Progenitor cell of endocrine pancreas (in vitro differentiated cells): ENCODE results near the gene KCNT1. TPM values are rescaled to one million over a fixed set of nuclear protein-coding genes. Genes with fewer than 3 reads are reported as not detected.
"Not testable (repeated sequence)": the region's sequence is repeated elsewhere in the genome, so short reads cannot be mapped to it uniquely, and the experiment has no call there.

Experiments
- DNase-seq: peaks from one replicate; pipeline ENCODE4 v3.0.0; 2021; ENCODE audit warnings: low spot score; ENCODE audit not compliant: unreplicated experiment
- H3K27ac Mint-ChIP-seq: 2 replicates; pipeline ENCODE4 v1.8.0; 2021; ENCODE audit warnings: mild to moderate bottlenecking, moderate library complexity, mixed read lengths
- H3K27me3 Mint-ChIP-seq: 2 replicates; pipeline ENCODE4 v1.8.0; 2021; ENCODE audit warnings: mixed read lengths
- H3K36me3 Mint-ChIP-seq: 2 replicates; pipeline ENCODE4 v1.8.0; 2022; ENCODE audit warnings: mixed read lengths; ENCODE audit not compliant: insufficient read depth
- H3K4me1 Mint-ChIP-seq: 2 replicates; pipeline ENCODE4 v1.8.0; 2021; ENCODE audit warnings: low read depth, mixed read lengths
- H3K4me3 Mint-ChIP-seq: 2 replicates; pipeline ENCODE4 v1.8.0; 2021; ENCODE audit warnings: low read depth, mild to moderate bottlenecking, moderate library complexity, mixed read lengths
- H3K9me3 Mint-ChIP-seq: 2 replicates; pipeline ENCODE4 v1.8.0; 2021; ENCODE audit warnings: low read depth, mixed read lengths
- CTCF ChIP-seq: fragments of 200-600 bp; sonication (generic); IDR thresholded peaks from one replicate; pipeline ENCODE4 v1.5.0; 2021; ENCODE audit warnings: antibody characterized with exemption, mild to moderate bottlenecking; ENCODE audit not compliant: unreplicated experiment
- total RNA-seq: library from RNA; stranded (reverse); gene quantifications from 2 replicates; pipeline ENCODE4 v1.2.1, GENCODE V29; 2021

Gene KCNT1
- total RNA-seq, 1 donor from 2014 or later, result not detected

GRCh38 chr9:135669616-135670285, 32.2 kb upstream of the KCNT1 start:
- Mint-ChIP-seq H3K27me3 (peaks cover 13% of the 10 kb centered on the region), H3K27ac (no peak overlapping the region), H3K4me1 (no peaks in the 10 kb centered on the region), H3K36me3 (no peaks in the 10 kb centered on the region), H3K9me3 (peaks cover 6% of the 10 kb centered on the region), H3K4me3 (no peak overlapping the region)
- no peak for TF ChIP-seq CTCF
- no peak for DNase-seq

- Mint-ChIP-seq H3K36me3 (no peaks in the 10 kb centered on the region), H3K4me1 (no peaks in the 10 kb centered on the region), H3K9me3 (peaks cover 6% of the 10 kb centered on the region), H3K27ac (no peak overlapping the region), H3K4me3 (no peak overlapping the region), H3K27me3 (peaks cover 10% of the 10 kb centered on the region)
- TF ChIP-seq CTCF, result no peak
- no peak for DNase-seq
Observed at GRCh38 chr9:135670721-135671590, 31.0 kb upstream of the KCNT1 start.

GRCh38 chr9:135671591-135672041, 30.4 kb upstream of the KCNT1 start:
- no peak overlapping the region for H3K4me3 Mint-ChIP-seq
- peaks cover 6% of the 10 kb centered on the region for H3K9me3 Mint-ChIP-seq
- no peaks in the 10 kb centered on the region for H3K4me1 Mint-ChIP-seq
- H3K27ac Mint-ChIP-seq, result no peak overlapping the region
- H3K36me3 Mint-ChIP-seq, result no peaks in the 10 kb centered on the region
- TF ChIP-seq CTCF, result no peak
- peaks cover 6% of the 10 kb centered on the region for H3K27me3 Mint-ChIP-seq
- DNase-seq, result no peak

GRCh38 chr9:135672786-135673185, 29.2 kb upstream of the KCNT1 start:
- not testable (repeated sequence) for H3K27me3 Mint-ChIP-seq, H3K36me3 Mint-ChIP-seq, H3K4me3 Mint-ChIP-seq, H3K9me3 Mint-ChIP-seq, DNase-seq, H3K4me1 Mint-ChIP-seq, H3K27ac Mint-ChIP-seq

GRCh38 chr9:135673941-135674340, 28.0 kb upstream of the KCNT1 start:
- H3K27me3 Mint-ChIP-seq, result peaks cover 9% of the 10 kb centered on the region
- H3K36me3 Mint-ChIP-seq, result no peaks in the 10 kb centered on the region
- no peak overlapping the region for H3K4me3 Mint-ChIP-seq
- no peaks in the 10 kb centered on the region for H3K4me1 Mint-ChIP-seq
- H3K9me3 Mint-ChIP-seq, result peaks cover 3% of the 10 kb centered on the region
- H3K27ac Mint-ChIP-seq, result no peak overlapping the region
- no peak for DNase-seq
- TF ChIP-seq CTCF, result no peak
